ENCODE measurements around the gene ADPRHL1. TPM values are rescaled to one million over a fixed set of nuclear protein-coding genes. Genes with fewer than 3 reads are reported as not detected.

Gene ADPRHL1
- total and polyA plus RNA-seq, 12 donors = 163 to 939 (median 656) TPM

DNA sequence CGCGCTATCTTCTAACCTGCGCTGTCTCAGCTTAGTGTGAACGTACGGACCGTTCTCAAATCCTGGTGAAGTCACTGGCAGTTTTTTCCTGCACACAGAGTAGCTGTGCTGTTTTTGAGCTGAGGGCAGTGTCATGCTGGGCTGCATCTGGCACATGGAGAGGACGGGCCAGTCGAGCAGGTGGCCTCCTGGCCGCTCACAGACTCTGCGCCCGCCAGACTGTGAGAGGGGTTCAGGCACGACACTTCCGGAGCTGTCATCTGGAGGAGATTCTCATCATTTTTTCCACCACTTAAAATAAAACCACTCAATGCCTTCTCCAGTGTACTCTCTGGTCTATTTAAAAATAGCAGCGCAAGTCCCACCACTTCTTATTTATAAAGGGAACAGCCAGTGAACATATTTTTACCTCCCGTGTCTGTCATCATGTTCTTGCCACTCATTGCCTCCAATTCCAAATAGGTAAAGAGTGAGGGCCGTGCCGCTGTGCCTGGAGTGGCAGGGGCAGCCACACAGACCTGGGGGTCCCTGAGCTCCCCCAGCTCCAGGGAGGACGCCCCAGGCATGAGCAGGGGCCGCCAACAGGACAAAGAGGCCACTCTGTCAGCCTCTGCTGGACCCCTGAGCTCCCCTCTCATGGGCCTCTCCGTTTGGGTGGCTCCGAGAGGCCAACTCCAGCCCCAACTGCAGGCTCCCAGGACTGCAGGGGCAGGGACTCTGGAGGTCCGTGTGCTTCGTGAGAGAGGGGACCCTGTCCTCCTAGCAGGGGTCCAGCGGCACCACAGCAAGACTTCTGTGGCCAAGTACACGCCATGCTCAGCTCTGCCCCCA is 52.5 kb downstream of the ADPRHL1 start:
- ATAC-seq (peak; percentile 49 to 85 (median 78)), DNase-seq (peak; percentile 70 to 74)
- Histone ChIP-seq H3K36me3 (no peaks in the 10 kb centered on the region), H3K4me3 (peak overlapping the region in 1 of 10 donors; percentile 8), H3K4me1 (peaks cover 0 to 73% (median 28%) of the 10 kb centered on the region in 9 donors), H3K27ac (peak overlapping the region; percentile 53 to 99 (median 94)), H3K27me3 (peaks cover 0 to 11% (median 0%) of the 10 kb centered on the region in 7 donors), H3K9me3 (no peaks in the 10 kb centered on the region)
- WGBS, 2 donors = 36 to 52% methylated on average over 25 of the region's 25 CpGs
- TF ChIP-seq CTCF (IDR thresholded peaks at IDR 0.05) = no peak
- intact Hi-C loops (cut with DNase I) = loop anchor here in 1 of 10 donors (5.0 kb wide), 1 partner anchor 51 kb away; the partner anchor contains the start of gene ADPRHL1

DNA sequence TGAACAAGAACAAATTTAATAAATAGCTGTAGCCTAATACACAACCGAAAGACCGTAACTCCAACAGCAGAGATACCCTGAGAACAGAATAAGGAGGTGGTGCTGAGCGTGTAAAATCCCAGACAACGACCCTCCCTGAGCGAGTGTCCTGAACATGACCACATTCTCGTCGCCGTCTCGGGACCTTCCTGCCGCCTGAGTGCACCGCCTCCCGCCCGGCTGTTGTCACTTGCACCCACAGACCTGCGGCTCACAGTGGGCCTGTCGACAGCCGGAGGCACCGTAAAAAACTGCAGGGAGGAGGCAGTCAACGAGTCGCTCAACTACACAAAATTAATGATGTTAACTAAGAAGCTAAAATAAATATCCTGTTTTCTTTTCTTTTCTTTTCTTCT is 53.5 kb downstream of the ADPRHL1 start:
- TF ChIP-seq CTCF (IDR thresholded peaks at IDR 0.05) = no peak
- H3K4me1 ChIP-seq = peaks cover 0 to 62% (median 23%) of the 10 kb centered on the region in 9 donors

GRCh38 chr13:113398963-113399754 is 54.1 kb downstream of the ADPRHL1 start:
- intact Hi-C loops (cut with DNase I) = loop anchor here in 8 of 10 donors (10.0 kb wide), 3 partner anchors 124 to 454 kb away; no protein-coding TSS in a partner anchor
- DNase-seq (no peak), ATAC-seq (peak in 1 of 8 donors; percentile 0)
- H3K27ac ChIP-seq = peak overlapping the region in 8 of 10 donors; percentile 36 to 99 (median 82)
- H3K4me3 ChIP-seq = no peak overlapping the region
- 56 to 62% methylated on average over 19 of the region's 19 CpGs for WGBS, 2 donors
- no peaks in the 10 kb centered on the region for H3K36me3 ChIP-seq
- no peaks in the 10 kb centered on the region for H3K9me3 ChIP-seq
- peaks cover 0 to 11% (median 0%) of the 10 kb centered on the region in 7 donors for H3K27me3 ChIP-seq
- no peak for TF ChIP-seq CTCF (IDR thresholded peaks at IDR 0.05)
- peaks cover 4 to 64% (median 27%) of the 10 kb centered on the region in 9 donors for H3K4me1 ChIP-seq

More for the DNA sequence above, 53.5 kb downstream of the ADPRHL1 start:
- no peak for DNase-seq
- 64 to 68% methylated on average over 19 of the region's 19 CpGs for WGBS, 2 donors
- H3K4me3 ChIP-seq = no peak overlapping the region
- no peaks in the 10 kb centered on the region for H3K9me3 ChIP-seq
- no peaks in the 10 kb centered on the region for H3K36me3 ChIP-seq
- peak overlapping the region in 8 of 10 donors; percentile 36 to 99 (median 82) for H3K27ac ChIP-seq
- intact Hi-C loops (cut with DNase I) = loop anchor here in 9 of 10 donors (5.0 to 10.0 kb wide), 4 partner anchors 53 to 455 kb away; partner anchors contain the start of gene ADPRHL1 (in 1 of the 9)
- H3K27me3 ChIP-seq = peaks cover 0 to 11% (median 0%) of the 10 kb centered on the region in 7 donors
- ATAC-seq = no peak
